Measurements from ENCODE around the gene PACS2.
"Not testable (repeated sequence)": the region's sequence is repeated elsewhere in the genome, so short reads cannot be mapped to it uniquely, and the experiment has no call there.

The PACS2 gene

GRCh38 chr14:105315941-105316576 is 1.5 kb downstream of the PACS2 start:
- DNase-seq: no peak

GRCh38 chr14:105316577-105316941 is 2.0 kb downstream of the PACS2 start:
- no peak for DNase-seq

- no peak for DNase-seq
Observed at GRCh38 chr14:105316968-105317510, 2.5 kb downstream of the PACS2 start.

GRCh38 chr14:105317546-105317945 is 3.0 kb downstream of the PACS2 start:
- DNase-seq: no peak

DNA sequence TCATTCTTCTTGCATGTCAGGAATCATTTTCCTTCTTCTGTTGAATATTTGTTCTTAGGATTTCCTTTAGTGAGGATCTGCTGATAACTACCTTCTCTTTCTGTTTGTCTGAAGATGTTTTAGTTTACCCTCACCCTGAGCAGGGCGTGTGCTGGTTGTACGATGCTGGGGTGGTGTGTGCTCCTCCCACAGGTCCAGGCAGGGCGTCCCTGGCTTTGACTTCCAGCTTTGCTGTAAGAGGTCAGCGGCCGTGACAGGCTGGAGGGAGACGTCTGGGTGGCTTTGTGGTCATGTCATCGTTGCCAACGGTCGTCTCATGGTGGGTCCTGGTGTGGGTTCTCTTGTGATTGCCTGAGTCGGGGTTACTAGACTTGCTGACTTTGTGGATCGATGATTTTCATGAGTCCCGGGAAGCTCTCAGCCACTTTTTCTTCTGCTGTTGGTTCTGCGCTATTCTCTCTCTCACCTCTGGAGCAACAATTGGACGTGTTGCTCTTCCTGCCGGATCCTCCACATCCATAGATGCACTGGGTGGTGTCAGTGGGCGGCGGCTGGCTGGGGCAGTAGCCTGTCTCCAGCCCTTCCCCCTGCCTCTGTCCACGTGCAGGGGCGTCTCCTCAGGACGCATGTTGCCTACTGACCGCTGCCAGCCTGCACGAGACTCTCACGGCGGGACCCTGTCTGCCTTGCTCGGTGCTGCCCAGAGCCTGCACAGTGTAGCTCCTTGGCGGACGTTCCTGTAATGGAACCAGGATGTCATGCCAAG is 8.4 kb downstream of the PACS2 start:
- DNase-seq: no peak

DNA sequence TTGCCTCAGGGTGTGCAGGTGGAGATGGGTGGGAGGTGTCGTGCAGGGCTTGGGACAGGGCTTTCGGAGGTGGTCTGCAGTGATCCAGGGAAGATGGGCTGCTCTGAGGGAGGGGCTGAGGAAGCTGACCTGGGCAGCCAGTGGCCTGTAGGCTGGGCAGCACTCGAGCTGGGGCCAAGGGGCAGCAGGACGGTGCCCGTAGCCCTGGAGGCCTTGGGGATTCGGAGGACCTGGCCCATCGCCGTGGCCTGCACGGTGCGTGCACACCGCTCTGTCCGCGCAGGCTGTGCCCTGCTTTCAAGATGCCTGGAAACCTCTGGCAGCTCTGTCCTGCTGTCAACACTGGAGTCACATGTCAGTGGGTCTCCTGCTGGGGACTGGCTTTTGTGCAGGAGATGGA is 9.1 kb downstream of the PACS2 start:
- DNase-seq: no peak

DNA sequence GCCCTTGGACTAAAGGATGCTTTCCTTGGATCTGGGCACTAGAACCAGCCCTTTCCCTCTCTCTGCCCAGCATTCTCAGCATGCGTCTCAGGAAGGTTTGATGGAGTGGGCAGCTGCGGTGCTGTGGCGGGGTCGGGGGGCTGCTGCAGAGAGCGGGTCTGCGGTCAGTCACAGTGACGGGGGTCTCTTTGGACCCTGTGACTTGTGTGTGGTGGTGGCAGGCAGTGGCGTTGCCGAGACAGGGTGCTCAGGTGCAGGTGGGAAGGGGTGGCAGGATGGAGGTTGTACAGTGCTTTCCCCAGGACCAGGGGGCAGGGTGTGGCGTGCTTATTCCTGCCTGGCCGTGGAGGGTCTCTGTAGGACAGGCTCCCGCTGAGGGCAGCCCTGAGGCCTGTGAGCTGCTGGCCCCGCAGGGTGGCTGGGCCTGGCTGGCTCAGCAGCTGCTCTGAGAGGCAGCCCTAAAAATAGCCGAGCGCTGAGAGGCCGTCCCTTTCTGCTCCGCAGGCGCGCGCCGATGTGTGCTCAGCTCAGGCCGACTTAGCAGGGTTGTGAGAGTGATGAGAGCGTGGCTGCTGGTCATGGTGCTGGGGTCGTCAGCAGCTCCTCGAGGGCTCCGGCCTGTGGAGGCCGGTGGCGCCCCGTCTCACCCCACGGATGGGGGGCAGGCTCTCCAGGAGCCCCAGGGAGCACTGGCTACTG is 9.7 kb downstream of the PACS2 start:
- DNase-seq: no peak

- DNase-seq: no peak
Observed at GRCh38 chr14:105324871-105325270, 10.3 kb downstream of the PACS2 start.

- no peak for DNase-seq
Observed at GRCh38 chr14:105325303-105325702, 10.8 kb downstream of the PACS2 start.

- DNase-seq: no peak
Observed at GRCh38 chr14:105325716-105326567, 11.4 kb downstream of the PACS2 start.

DNA sequence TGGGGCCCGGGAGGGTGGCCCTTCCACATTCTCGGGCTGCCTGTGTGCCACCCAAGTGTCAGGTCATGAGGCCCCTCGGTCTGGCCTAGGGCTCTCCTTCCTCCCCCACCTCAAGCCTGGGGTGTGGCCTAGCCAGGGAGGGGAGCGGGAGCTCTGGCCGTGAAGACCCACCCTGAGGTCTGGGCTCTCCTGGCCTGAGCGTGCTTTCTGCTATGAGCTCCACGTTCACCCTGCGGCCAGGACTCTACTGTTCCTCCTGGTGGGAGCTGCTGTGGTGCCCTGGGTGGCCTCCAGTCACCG is 12.0 kb downstream of the PACS2 start:
- no peak for DNase-seq

DNA sequence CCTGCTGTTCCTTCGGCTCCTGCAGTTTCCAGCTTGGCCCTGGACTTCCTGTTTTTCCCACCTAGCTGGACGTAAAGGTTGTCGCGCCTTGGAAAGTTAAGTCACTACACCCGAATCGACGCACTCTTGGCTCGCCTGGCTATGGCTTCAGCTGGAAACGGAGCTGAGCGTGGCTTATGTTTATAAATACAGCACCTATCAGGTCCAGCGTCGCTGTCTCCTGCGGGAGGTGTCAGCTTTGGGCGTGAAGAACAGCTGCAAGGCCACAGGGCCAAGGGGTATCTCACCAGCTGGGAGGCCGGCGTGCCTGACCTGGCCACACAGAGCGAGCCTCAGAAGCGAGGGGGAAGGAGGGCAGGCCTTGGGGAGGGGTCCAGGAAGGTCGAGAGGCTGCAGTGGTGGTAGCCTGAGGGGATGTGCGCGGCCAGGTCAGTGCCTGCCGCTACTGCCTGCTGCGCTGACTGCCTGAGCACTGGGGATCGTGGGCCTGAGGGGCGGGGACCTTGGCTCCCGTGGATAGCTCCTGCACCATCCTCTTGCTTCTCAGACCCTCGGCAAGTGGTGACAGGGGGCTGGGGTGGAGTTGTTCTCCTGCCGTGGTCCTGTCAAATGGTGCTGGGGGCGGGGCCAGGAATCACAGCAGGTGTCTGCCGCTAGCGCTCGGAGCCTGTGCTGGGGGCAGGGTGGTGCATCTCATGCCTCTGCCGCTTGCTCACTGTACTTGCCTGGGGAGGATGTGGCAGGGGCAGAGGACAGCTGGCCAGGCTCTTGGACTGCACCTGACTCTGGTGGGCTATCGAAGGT is 12.5 kb downstream of the PACS2 start:
- DNase-seq: no peak

DNA sequence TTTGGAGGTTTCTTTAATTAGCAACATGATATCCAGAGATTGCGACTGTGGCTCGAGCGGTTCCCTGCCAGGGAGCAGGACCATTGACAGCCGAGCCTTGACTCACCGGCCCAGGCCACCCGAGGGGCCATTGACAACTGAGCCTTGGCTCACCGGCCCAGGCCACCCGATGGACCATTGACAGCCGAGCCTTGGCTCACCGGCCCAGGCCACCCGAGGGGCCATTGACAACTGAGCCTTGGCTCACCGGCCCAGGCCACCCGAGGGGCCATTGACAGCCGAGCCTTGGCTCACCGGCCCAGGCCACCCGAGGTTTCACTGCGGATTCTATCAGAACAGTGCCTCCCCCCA is 13.1 kb downstream of the PACS2 start:
- not testable (repeated sequence) for DNase-seq

- DNase-seq: no peak
Observed at GRCh38 chr14:105328070-105328677, 13.6 kb downstream of the PACS2 start.

GRCh38 chr14:105328678-105329390 is 14.3 kb downstream of the PACS2 start:
- DNase-seq: no peak

GRCh38 chr14:105329411-105330150 is 15.0 kb downstream of the PACS2 start:
- DNase-seq: no peak

- no peak for DNase-seq
Observed at GRCh38 chr14:105330491-105330895, 15.9 kb downstream of the PACS2 start.

GRCh38 chr14:105331575-105332349 is 17.2 kb downstream of the PACS2 start:
- DNase-seq: no peak

DNA sequence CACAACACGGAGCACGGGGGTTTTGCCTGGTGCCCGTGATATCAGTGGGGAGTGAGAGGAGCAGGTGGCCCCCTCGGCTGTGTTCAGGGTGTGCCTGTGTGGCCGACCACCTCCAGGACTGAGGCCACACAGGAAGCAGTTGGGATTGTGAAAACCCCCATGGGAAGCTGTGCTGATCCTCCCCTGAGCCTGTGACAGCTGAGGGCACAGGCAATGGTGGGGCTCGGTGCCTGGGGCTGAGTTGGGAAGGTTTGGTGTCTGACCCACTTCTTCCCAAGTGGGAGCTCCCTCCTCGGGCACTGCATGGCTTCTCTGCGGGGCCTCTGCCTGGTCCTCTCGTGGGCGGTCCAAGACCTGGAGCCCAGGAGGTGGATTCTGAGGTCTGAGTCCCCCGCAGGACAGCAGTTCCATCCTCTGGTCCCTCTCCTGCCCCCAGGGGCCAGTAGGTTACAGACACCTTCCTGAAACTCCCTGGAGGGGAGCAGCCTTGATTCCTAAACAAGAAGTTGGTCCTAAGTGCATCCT is 17.9 kb downstream of the PACS2 start:
- DNase-seq: no peak

Data from NCI-H2029 (cell line).